ENCODE measurements around the gene PTPN5. TPM values are rescaled to one million over a fixed set of nuclear protein-coding genes. Genes with fewer than 3 reads are reported as not detected.
A peak's percentile ranks its signal among the peaks of the same experiment; 100 is the strongest.

Gene PTPN5
- total RNA-seq, 1 donor from 2014 or later, result 6.7 TPM

DNA sequence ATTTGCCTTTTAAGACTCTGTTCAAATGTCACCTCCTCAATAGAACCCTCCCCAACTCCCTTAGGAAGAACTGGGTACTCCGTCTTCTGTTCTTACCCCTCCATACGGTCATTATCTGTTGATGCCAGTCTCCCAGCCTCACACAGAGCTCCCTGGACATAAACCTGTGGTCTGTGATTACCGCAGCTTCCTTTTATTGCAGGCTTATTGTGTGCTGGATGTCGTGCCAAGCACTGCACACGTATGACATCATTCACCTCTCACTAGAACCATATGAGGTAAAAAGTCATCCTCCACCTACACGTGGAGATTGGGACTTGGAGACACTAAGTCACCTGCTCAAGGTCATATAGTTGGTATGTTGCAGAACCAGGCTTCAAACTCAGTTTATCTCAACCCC lies 15.3 kb downstream of the PTPN5 start:
- TF ChIP-seq CTCF (IDR thresholded peaks at IDR 0.05), result no peak
- intact Hi-C loops (cut with DNase I), result no loop called here
- Histone ChIP-seq H3K4me3 (no peak overlapping the region), H3K27me3 (no peaks in the 10 kb centered on the region), H3K9me3 (no peaks in the 10 kb centered on the region), H3K36me3 (no peaks in the 10 kb centered on the region), H3K27ac (no peak overlapping the region), H3K4me1 (no peaks in the 10 kb centered on the region)
- DNase-seq (ENCODE audit: low spot score in 2 of 2), result no peak

- H3K9me3 ChIP-seq, result no peaks in the 10 kb centered on the region
- no peak for DNase-seq (ENCODE audit: low spot score in 2 of 2)
- TF ChIP-seq CTCF (IDR thresholded peaks at IDR 0.05), result peak in 2 of 3 experiments; percentile 10 to 26
- H3K4me1 ChIP-seq, result no peaks in the 10 kb centered on the region
- H3K4me3 ChIP-seq, result no peak overlapping the region
- intact Hi-C loops (cut with DNase I), result no loop called here
- H3K27ac ChIP-seq, result no peak overlapping the region
- no peaks in the 10 kb centered on the region for H3K36me3 ChIP-seq
- H3K27me3 ChIP-seq, result no peaks in the 10 kb centered on the region
Measured at GRCh38 chr11:18775492-18776292, 15.9 kb downstream of the PTPN5 start.

- H3K9me3 ChIP-seq, result no peaks in the 10 kb centered on the region
- H3K27ac ChIP-seq, result no peak overlapping the region
- H3K4me3 ChIP-seq, result no peak overlapping the region
- TF ChIP-seq CTCF (IDR thresholded peaks at IDR 0.05), result no peak
- DNase-seq (ENCODE audit: low spot score in 2 of 2), result no peak
- intact Hi-C loops (cut with DNase I), result no loop called here
- no peaks in the 10 kb centered on the region for H3K4me1 ChIP-seq
- no peaks in the 10 kb centered on the region for H3K36me3 ChIP-seq
- H3K27me3 ChIP-seq, result no peaks in the 10 kb centered on the region
Measured at GRCh38 chr11:18774801-18775200, 16.8 kb downstream of the PTPN5 start.

DNA sequence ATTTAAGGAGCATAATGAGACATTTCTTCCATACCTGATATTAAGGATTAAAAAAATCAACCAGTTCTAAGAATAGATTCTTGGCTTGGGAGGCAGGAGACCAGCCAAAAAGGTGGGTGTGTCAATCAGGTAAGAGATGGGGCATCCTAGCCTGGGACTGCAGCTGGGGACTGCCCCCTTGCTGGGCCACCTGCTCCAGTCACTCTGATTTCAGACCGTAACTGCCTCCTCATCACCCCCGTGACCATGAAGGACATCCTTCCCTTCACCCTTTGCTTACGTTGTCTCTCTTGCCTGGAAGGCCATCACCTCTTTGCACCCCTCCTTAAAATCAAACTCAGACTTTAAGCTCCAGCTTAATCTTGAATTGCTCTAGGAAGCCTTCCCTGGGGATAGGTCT lies 17.9 kb downstream of the PTPN5 start:
- Histone ChIP-seq H3K27me3 (no peaks in the 10 kb centered on the region), H3K9me3 (no peaks in the 10 kb centered on the region), H3K27ac (no peak overlapping the region), H3K36me3 (no peaks in the 10 kb centered on the region), H3K4me3 (no peak overlapping the region), H3K4me1 (no peaks in the 10 kb centered on the region)
- no peak for TF ChIP-seq CTCF (IDR thresholded peaks at IDR 0.05)
- no peak for DNase-seq (ENCODE audit: low spot score in 2 of 2)
- intact Hi-C loops (cut with DNase I), result no loop called here

- Histone ChIP-seq H3K9me3 (no peaks in the 10 kb centered on the region), H3K27ac (no peak overlapping the region), H3K4me1 (no peaks in the 10 kb centered on the region), H3K4me3 (no peak overlapping the region), H3K36me3 (no peaks in the 10 kb centered on the region), H3K27me3 (no peaks in the 10 kb centered on the region)
- DNase-seq (ENCODE audit: low spot score in 2 of 2), result no peak
- TF ChIP-seq CTCF (IDR thresholded peaks at IDR 0.05), result no peak
- intact Hi-C loops (cut with DNase I), result no loop called here
Measured at GRCh38 chr11:18773104-18773503, 18.5 kb downstream of the PTPN5 start.

Measured in ascending aorta (tissue), 2 donors.